Transverse colon (tissue), 4 donors: ENCODE results near the gene CEP104. TPM values are rescaled to one million over a fixed set of nuclear protein-coding genes. Genes with fewer than 3 reads are reported as not detected.

Experiments
- DNase-seq: peaks from one replicate; pipeline ENCODE4 v3.0.0-alpha.2; 2019
- H3K27ac ChIP-seq, 4 donors: fragments of 200-600 bp; sonication (generic); 2 replicates each; pipeline ENCODE4 v1.5.1; 2016 to 2018; ENCODE audit warnings: inconsistent platforms in 4 of 4
- H3K27me3 ChIP-seq: fragments of 200-600 bp; sonication (generic); 2 replicates; pipeline ENCODE4 v1.5.1; 2017; ENCODE audit warnings: inconsistent platforms
- H3K36me3 ChIP-seq, 4 donors: fragments of 200-600 bp; sonication (generic); 2 replicates each; pipeline ENCODE4 v1.5.1; 2017 to 2019; ENCODE audit warnings: inconsistent platforms in 4 of 4
- H3K4me1 ChIP-seq, 4 donors: fragments of 200-600 bp; sonication (generic); 2 replicates each; pipeline ENCODE4 v1.5.1; 2017 to 2020; ENCODE audit warnings: inconsistent platforms in 4 of 4
- H3K4me3 ChIP-seq, 4 donors: fragments of 200-600 bp; sonication (generic); 1 replicate in 1 of 4; 2 replicates in 3 of 4; pipeline versions ENCODE4 v1.5.1 to v1.6.1; 2017 to 2019; ENCODE audit warnings: inconsistent platforms in 4 of 4
- H3K9me3 ChIP-seq, 2 donors: fragments of 200-600 bp; sonication (generic); 2 replicates each; pipeline ENCODE4 v1.5.1; 2017 to 2019; ENCODE audit warnings: inconsistent platforms in 2 of 2
- CTCF ChIP-seq, 5 experiments: fragments of 200-600 bp in 3 of 5; fragments of 450-650 bp in 2 of 5; sonication (generic) in 3 of 5; IDR thresholded peaks; 1 replicate in 2 of 5; 2 replicates in 3 of 5; pipeline ENCODE4 v1.5.1; 2016 to 2017; ENCODE audit warnings: antibody characterized with exemption in 5 of 5, inconsistent platforms in 3 of 5, mild to moderate bottlenecking in 2 of 5, moderate library complexity in 1 of 5
- EP300 ChIP-seq: sonication (generic); formaldehyde crosslinking; IDR thresholded peaks from one replicate; pipeline ENCODE4 v1.6.1; 2017; ENCODE audit warnings: antibody characterized with exemption, low read depth
- POLR2A ChIP-seq: fragments of 450-650 bp; IDR thresholded peaks from one replicate; pipeline ENCODE4 v1.6.1; 2016; ENCODE audit warnings: antibody characterized with exemption, mild to moderate bottlenecking, moderate library complexity
- POLR2AphosphoS5 ChIP-seq, 3 donors: sonication (generic); formaldehyde crosslinking; IDR thresholded peaks; one replicate each; pipeline ENCODE4 v1.6.1; 2016; ENCODE audit warnings: antibody characterized with exemption in 3 of 3
- WGBS, 2 donors: methylation state at CpG; one replicate each; pipeline ENCODE4 v1.1.5; 2018; ENCODE audit warnings: low coverage in 1 of 2; 5-methylcytosine and 5-hydroxymethylcytosine counted together
- in situ Hi-C, 4 donors: fragments of 200-750 bp; cut with MboI; loops; one replicate each; pipeline versions ENCODE4 v1.15.0 to v1.15.1; 2017; ENCODE audit warnings: low sequenced_read_pairs in 3 of 4, low pct_ligation_motif_present in 1 of 4, low pct_unique_long_range_greater_than_20kb in 1 of 4
- intact Hi-C: fragments of 100-400 bp; cut with DNase I; formaldehyde crosslinking; loops from one replicate; pipeline ENCODE4 v1.15.1; 2023; ENCODE audit warnings: low total_unique reads
- total RNA-seq, 4 donors: library from RNA; depleted of rRNA; stranded (reverse); fragments of >200 nt; gene quantifications; one replicate each; pipeline ENCODE4 v1.1.0, GENCODE V29; 2016

The CEP104 gene
- total RNA-seq, 4 donors from 2014 or later = 34.4 to 57.7 (median 43.5) TPM

GRCh38 chr1:3773572-3774275 is 83.3 kb downstream of the CEP104 start:
- intact Hi-C loops (no loop called here), in situ Hi-C loops (no loop called here)
- no peak for DNase-seq
- 81% methylated on average over 9 of the region's 16 CpGs; no CpG with 5 or more reads in 1 of the 2 donors for WGBS, 2 donors
- no peaks in the 10 kb centered on the region for H3K36me3 ChIP-seq
- H3K9me3 ChIP-seq = no peaks in the 10 kb centered on the region
- H3K27me3 ChIP-seq = peaks cover 21% of the 10 kb centered on the region
- H3K4me3 ChIP-seq = no peak overlapping the region
- peak overlapping the region in 1 of 4 donors; percentile 86 for H3K27ac ChIP-seq
- peaks cover 9 to 36% (median 27%) of the 10 kb centered on the region in 4 donors for H3K4me1 ChIP-seq
- TF ChIP-seq EP300 = no peak
- no peak for TF ChIP-seq POLR2AphosphoS5 (IDR thresholded peaks at IDR 0.05)
- no peak for TF ChIP-seq CTCF (IDR thresholded peaks at IDR 0.05)
- TF ChIP-seq POLR2A = no peak

GRCh38 chr1:3772715-3773571 is 84.1 kb downstream of the CEP104 start, which contains the start of gene SMIM1:
TSS of gene SMIM1 (plus strand) at chr1:3772749. CDS start at chr1:3775374, 2,625 bp downstream.
- intact Hi-C loops = no loop called here
- 12% methylated on average over 30 of the region's 55 CpGs; no CpG with 5 or more reads in 1 of the 2 donors for WGBS, 2 donors
- Histone ChIP-seq H3K9me3 (no peaks in the 10 kb centered on the region), H3K36me3 (no peaks in the 10 kb centered on the region), H3K4me1 (peaks cover 9 to 36% (median 27%) of the 10 kb centered on the region in 4 donors), H3K27ac (peak within 1 kb of the TSS; percentile 55 to 86 (median 65)), H3K4me3 (peak within 1 kb of the TSS; percentile 35 to 76 (median 68)), H3K27me3 (peaks cover 21% of the 10 kb centered on the region)
- DNase-seq = peak; percentile 20
- in situ Hi-C loops = no loop called here
- TF ChIP-seq POLR2AphosphoS5 (IDR thresholded peaks at IDR 0.05) (no peak), POLR2A (no peak), CTCF (IDR thresholded peaks at IDR 0.05) (no peak), EP300 (no peak)

- TF ChIP-seq POLR2A (no peak), POLR2AphosphoS5 (IDR thresholded peaks at IDR 0.05) (peak in 1 of 3 donors; percentile 24)
- 1% methylated on average over 34 of the region's 61 CpGs; no CpG with 5 or more reads in 1 of the 2 donors for WGBS, 2 donors
- H3K27ac ChIP-seq = peak overlapping the region; percentile 55 to 86 (median 65)
- intact Hi-C loops = no loop called here
- peaks cover 9 to 36% (median 27%) of the 10 kb centered on the region in 4 donors for H3K4me1 ChIP-seq
- in situ Hi-C loops = no loop called here
- no peaks in the 10 kb centered on the region for H3K36me3 ChIP-seq
- peak; percentile 96 for DNase-seq
- H3K9me3 ChIP-seq = no peaks in the 10 kb centered on the region
- peaks cover 21% of the 10 kb centered on the region for H3K27me3 ChIP-seq
- peak overlapping the region; percentile 35 to 76 (median 68) for H3K4me3 ChIP-seq
Observed at GRCh38 chr1:3772027-3772714, 84.8 kb downstream of the CEP104 start.

- TF ChIP-seq POLR2A (no peak), CTCF (IDR thresholded peaks at IDR 0.05) (no peak), POLR2AphosphoS5 (IDR thresholded peaks at IDR 0.05) (no peak), EP300 (no peak)
- WGBS, 2 donors = 54% methylated on average over 32 of the region's 32 CpGs; no CpG with 5 or more reads in 1 of the 2 donors
- Histone ChIP-seq H3K4me1 (peaks cover 9 to 34% (median 27%) of the 10 kb centered on the region in 4 donors), H3K27me3 (peaks cover 21% of the 10 kb centered on the region), H3K36me3 (no peaks in the 10 kb centered on the region), H3K4me3 (peak overlapping the region; percentile 35 to 71 (median 68)), H3K9me3 (no peaks in the 10 kb centered on the region), H3K27ac (peak overlapping the region in 3 of 4 donors; percentile 11 to 72 (median 53))
- no peak for DNase-seq
- intact Hi-C loops (no loop called here), in situ Hi-C loops (no loop called here)
Observed at GRCh38 chr1:3771108-3772026, 85.6 kb downstream of the CEP104 start.
